ENCODE measurements around the gene DPP10.
"Not testable (repeated sequence)": the region's sequence is repeated elsewhere in the genome, so short reads cannot be mapped to it uniquely, and the experiment has no call there.

DPP10 gene

DNA sequence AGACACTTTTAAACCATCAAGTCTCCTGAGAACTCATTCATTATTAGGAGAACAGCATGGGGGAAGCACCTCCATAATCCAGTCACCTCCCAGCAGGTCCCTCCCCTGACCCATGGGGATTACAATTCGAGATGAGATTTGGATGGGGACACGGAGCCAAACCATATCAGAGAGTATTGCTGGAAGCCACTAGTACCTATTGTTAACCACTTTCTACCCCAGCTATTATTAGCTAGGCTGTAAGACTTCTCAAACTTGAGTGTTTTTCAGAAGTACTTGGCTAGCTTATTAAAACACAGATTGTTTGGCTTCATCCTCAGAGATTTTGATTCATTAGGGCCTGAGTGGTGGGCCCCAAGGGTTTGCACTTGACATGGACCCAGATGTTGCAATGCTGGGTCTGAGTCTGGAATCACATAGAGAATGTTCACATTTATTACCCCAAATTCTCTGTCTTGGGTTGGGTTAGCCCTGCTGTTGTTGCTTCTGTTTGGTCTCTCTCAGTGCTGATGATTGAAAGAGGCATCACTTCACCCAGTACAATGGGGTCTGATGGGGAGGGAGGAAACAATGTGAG is 506.9 kb downstream of the DPP10 start:
- DNase-seq (ENCODE audit: low read depth, low spot score), result no peak

GRCh38 chr2:114960389-114960788 is 517.9 kb downstream of the DPP10 start:
- DNase-seq (ENCODE audit: low read depth, low spot score), result no peak

DNA sequence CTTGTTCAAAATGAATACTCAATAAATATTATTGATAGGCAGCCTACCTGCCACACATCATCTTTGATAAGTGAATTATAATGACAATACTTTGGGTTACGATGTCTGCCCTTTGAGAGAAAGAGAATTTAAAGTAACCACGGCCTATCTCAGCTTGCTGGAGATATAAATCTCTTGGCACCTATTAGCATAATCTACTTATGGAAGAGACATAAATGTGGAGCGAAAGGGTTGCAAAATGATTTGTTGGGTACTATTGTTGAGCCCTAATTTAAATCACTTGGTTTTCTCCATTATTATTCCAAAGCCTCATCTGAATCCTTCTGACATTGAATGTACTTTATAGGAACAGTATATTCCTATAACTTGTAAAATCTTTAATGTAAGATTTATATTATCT is 520.1 kb downstream of the DPP10 start:
- DNase-seq (ENCODE audit: low read depth, low spot score), result no peak

GRCh38 chr2:114968748-114969400 is 526.4 kb downstream of the DPP10 start:
- no peak for DNase-seq (ENCODE audit: low read depth, low spot score)

DNA sequence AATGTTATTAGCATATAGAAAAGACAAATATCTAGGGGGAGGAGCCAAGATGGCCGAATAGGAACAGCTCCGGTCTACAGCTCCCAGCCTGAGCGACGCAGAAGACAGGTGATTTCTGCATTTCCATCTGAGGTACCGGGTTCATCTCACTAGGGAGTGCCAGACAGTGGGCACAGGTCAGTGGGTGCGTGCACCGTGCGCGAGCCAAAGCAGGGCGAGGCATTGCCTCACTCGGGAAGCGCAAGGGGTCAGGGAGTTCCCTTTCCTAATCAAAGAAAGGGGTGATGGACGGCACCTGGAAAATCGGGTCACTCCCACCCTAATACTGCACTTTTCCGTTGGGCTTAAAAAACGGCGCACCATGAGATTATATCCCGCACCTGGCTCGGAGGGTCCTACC is 561.9 kb downstream of the DPP10 start:
- DNase-seq (ENCODE audit: low read depth, low spot score), result not testable (repeated sequence)

GRCh38 chr2:115011721-115012120 is 569.3 kb downstream of the DPP10 start:
- DNase-seq (ENCODE audit: low read depth, low spot score), result no peak

- DNase-seq (ENCODE audit: low read depth, low spot score), result not testable (repeated sequence)
Measured at GRCh38 chr2:115022013-115022412, 579.6 kb downstream of the DPP10 start.

DNA sequence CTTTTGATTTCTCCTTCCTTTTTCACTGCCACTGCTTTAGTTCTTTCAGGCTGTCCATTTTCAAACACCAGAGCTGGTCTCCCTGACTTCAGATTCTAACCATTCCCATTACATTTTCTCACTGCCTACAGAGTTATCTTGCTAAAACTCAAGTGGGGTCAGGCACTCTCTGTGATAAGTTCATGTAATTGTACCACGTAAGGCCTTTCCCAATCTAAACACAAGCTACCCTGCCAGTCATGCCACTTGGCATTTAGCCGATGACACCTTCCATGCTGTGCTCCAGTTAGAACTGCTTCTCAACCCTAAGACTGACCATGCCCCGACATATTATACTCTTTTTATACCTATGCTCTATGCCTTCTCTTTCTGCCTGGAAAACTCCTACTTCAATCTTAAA is 592.4 kb downstream of the DPP10 start:
- DNase-seq (ENCODE audit: low read depth, low spot score), result no peak

- no peak for DNase-seq (ENCODE audit: low read depth, low spot score)
Measured at GRCh38 chr2:115036818-115037217, 594.4 kb downstream of the DPP10 start.

- no peak for DNase-seq (ENCODE audit: low read depth, low spot score)
Measured at GRCh38 chr2:115057473-115057872, 615.0 kb downstream of the DPP10 start.

DNA sequence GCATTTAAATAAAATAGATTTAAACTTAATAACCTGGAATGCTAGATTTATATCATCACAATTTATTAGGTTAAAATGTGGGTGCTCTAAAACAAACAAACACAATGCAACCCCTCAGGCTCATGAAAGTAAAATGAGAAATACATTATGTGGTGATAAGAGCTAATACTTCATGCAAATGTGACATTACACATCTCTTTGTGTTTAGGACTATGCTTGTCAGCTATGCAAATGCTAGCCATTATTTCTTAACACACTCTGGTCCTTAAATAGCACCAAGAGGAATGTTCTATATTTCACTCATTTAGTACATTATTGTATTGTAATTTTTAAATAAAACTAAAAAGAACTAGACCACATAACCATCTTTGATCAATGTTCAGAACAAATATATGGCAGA is 627.6 kb downstream of the DPP10 start:
- DNase-seq (ENCODE audit: low read depth, low spot score), result no peak

DNA sequence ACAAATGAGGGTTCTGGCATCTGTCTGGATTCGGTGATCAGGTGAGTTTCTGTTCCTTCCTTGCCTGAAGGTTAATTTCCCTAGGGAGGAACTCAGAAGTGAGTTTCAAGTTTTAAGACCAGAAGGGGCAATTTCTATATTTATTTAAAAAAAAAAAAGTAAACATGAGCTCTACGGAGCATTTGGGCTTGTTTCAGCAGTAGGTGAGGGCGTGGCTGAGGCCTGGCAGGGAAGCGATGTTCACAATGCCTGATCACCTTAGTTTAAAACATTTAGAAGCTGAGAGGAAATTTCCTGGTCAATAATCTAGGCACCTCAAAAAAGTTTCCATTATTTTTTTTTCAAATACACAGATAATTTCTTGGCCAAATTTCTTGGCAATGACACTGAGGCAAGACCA is 629.1 kb downstream of the DPP10 start:
- no peak for DNase-seq (ENCODE audit: low read depth, low spot score)

DNA sequence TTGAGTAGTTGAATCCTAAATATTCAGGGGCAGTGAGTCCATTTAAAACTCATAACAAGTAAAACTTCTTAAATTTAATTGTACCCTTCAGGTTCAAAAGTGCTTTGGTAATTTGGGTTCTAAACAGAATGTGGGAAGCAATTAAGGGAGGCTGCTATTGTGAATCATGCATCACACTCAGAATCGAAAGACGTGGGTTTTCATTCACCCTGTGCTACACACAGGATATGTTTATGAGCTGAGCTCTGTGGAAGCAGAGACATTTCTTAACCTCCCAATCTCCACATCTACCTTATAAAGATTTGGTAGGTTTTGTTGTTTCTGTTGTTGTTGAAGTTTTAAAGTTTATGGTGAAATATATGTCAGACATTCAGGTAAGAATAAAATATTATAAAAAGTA is 633.4 kb downstream of the DPP10 start:
- no peak for DNase-seq (ENCODE audit: low read depth, low spot score)

DNA sequence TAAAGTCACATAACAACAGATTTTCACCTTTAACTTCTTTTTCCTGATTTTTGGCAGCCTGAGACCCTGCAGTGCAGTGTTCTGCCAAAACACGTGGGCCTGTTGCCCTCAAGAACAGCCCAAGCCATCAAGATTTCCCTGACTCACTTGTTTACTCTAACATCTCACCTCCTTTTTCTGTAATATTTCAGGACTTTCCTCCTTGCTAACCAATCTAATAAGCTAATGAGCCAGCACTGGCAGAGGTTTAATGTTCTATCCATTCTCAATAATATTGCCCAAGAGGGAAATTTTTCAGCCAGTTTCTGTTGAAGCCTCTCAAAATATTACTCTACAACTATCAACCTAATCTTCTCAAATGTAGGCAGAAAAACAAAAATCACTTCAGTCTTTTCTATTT is 635.2 kb downstream of the DPP10 start:
- no peak for DNase-seq (ENCODE audit: low read depth, low spot score)

GRCh38 chr2:115083225-115083624 is 640.8 kb downstream of the DPP10 start:
- DNase-seq (ENCODE audit: low read depth, low spot score), result no peak

- no peak for DNase-seq (ENCODE audit: low read depth, low spot score)
Measured at GRCh38 chr2:115083711-115084110, 641.3 kb downstream of the DPP10 start.

GRCh38 chr2:115084446-115084845 is 642.0 kb downstream of the DPP10 start:
- no peak for DNase-seq (ENCODE audit: low read depth, low spot score)

DNA sequence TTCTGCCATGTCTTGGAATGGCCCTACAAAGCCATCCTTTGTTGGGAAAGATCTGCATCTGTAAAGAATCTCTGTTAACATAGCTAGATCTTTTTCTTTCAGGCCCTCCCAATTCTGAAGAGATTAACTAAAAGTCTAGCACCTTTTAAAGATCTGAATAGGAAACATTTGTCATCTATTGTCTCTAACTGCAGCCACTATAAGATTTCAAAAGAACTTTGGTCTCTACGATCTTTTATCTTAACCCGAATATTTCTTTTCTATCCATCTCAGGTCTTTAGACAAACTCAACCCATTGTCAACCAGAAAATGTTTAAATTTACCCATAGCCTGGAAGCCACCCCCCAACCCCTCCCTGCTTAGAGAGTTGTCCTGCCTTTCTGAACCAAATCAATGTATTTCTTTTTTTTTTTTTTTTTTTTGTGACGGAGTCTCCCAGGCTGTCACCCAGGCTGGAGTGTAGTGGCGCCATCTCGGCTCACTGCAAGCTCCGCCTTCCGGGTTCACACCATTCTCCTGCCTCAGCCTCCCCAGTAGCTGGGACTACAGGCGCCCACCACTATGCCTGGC is 643.7 kb downstream of the DPP10 start:
- not testable (repeated sequence) for DNase-seq (ENCODE audit: low read depth, low spot score)

DNA sequence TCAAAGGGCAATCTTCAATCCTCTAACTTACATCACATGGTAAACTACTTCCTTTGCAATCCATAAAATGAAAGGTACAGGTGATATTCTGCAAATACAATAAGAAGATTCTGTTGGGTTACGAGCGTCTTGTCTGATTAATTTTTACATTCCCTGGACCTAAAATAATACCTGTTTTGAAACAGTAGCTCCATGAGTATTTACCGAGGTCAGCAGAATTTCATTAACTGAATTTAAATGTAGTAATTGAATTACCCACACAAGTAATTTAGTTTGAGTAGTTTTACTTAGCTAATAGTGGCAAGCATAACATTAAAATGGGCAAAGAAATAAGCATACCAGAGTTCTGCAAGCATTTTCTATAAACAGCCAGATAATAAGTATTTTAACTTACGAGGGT is 652.0 kb downstream of the DPP10 start:
- no peak for DNase-seq (ENCODE audit: low read depth, low spot score)

GRCh38 chr2:115105966-115106365 is 663.5 kb downstream of the DPP10 start:
- no peak for DNase-seq (ENCODE audit: low read depth, low spot score)

- no peak for DNase-seq (ENCODE audit: low read depth, low spot score)
Measured at GRCh38 chr2:115115135-115115534, 672.7 kb downstream of the DPP10 start.

GRCh38 chr2:115118306-115118705 is 675.9 kb downstream of the DPP10 start:
- DNase-seq (ENCODE audit: low read depth, low spot score), result no peak

DNA sequence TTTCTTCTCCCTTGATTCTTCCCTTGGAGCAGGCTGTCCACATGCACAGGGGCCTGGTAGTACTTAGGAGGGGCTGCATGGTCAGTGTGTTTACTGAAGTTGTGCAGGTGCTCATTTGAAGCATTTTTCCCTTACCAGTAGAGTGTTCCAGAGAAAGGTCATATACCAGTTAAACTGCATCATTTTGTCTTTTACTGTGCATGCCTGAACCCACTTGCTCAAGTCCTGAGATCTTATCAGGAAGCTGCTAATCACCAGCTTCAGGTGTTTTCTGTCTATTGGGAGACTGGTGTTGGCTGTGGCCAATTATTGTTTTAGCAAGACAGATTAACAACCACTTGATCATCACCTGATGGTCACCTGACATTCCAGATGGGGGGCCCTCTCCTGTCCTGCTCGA is 676.6 kb downstream of the DPP10 start:
- no peak for DNase-seq (ENCODE audit: low read depth, low spot score)

Data from smooth muscle cell of the brain vasculature (primary cell).